Thymus (tissue), 11 donors: Measurements from ENCODE around the gene SATB2. TPM values are rescaled to one million over a fixed set of nuclear protein-coding genes. Genes with fewer than 3 reads are reported as not detected.

ENCODE experiments used
- DNase-seq, 9 donors: peaks; one replicate each; pipeline ENCODE4 v3.0.0-alpha.2; 2013; ENCODE audit warnings: low spot score in 9 of 9, low read depth in 6 of 9, missing footprints in 1 of 9
- H3K27ac ChIP-seq, 2 donors: one replicate each; pipeline ENCODE4 v1.5.1; 2013; ENCODE audit warnings: control low read depth in 1 of 2, low read depth in 1 of 2, low read length in 1 of 2, mild to moderate bottlenecking in 1 of 2, moderate library complexity in 1 of 2
- H3K27me3 ChIP-seq, 2 donors: one replicate each; pipeline ENCODE4 v1.5.1; 2013; ENCODE audit warnings: low read length in 1 of 2; ENCODE audit not compliant: control insufficient read depth in 2 of 2, insufficient read depth in 1 of 2
- H3K36me3 ChIP-seq, 2 donors: one replicate each; pipeline ENCODE4 v1.5.1; 2013; ENCODE audit warnings: low read length in 1 of 2, mild to moderate bottlenecking in 1 of 2, moderate library complexity in 1 of 2; ENCODE audit not compliant: control insufficient read depth in 2 of 2, insufficient read depth in 2 of 2
- H3K4me1 ChIP-seq, 2 donors: one replicate each; pipeline ENCODE4 v1.5.1; 2013; ENCODE audit warnings: low read length in 2 of 2; ENCODE audit not compliant: control insufficient read depth in 2 of 2, insufficient read depth in 2 of 2
- H3K4me3 ChIP-seq, 2 donors: one replicate each; pipeline ENCODE4 v1.5.1; 2013; ENCODE audit warnings: low read length in 2 of 2, control low read depth in 1 of 2, mild to moderate bottlenecking in 1 of 2
- H3K9me3 ChIP-seq, 2 donors: one replicate each; pipeline ENCODE4 v1.5.1; 2013; ENCODE audit warnings: low read length in 1 of 2, mild to moderate bottlenecking in 1 of 2; ENCODE audit not compliant: control insufficient read depth in 2 of 2, insufficient read depth in 1 of 2
- WGBS: extraction: QIAGEN DNeasy Blood & Tissue Kit; methylation state at CpG from one replicate; pipeline ENCODE4 v1.1.7; 2013; 5-methylcytosine and 5-hydroxymethylcytosine counted together
- polyA plus RNA-seq: library from polyadenylated mRNA; stranded (reverse); fragments of 200-250 nt; gene quantifications from one replicate; pipeline ENCODE4 v1.2.3, GENCODE V29; 2013
- total RNA-seq: library from RNA; stranded (reverse); fragments of 120-200 nt; gene quantifications from one replicate; pipeline ENCODE4 v1.2.4, GENCODE V29; 2013
- donor health status: healthy.

The SATB2 gene
- total and polyA plus RNA-seq, 2 donors = 0.38 to 0.73 TPM

GRCh38 chr2:199302851-199303250 is 154.9 kb downstream of the SATB2 start:
- no peaks in the 10 kb centered on the region for H3K9me3 ChIP-seq
- no peaks in the 10 kb centered on the region for H3K36me3 ChIP-seq
- WGBS = 87% methylated on average over 4 of the region's 4 CpGs
- no peaks in the 10 kb centered on the region for H3K27me3 ChIP-seq
- no peak overlapping the region for H3K27ac ChIP-seq
- H3K4me3 ChIP-seq = no peak overlapping the region
- H3K4me1 ChIP-seq = no peaks in the 10 kb centered on the region
- DNase-seq = no peak

- Histone ChIP-seq H3K36me3 (no peaks in the 10 kb centered on the region), H3K9me3 (no peaks in the 10 kb centered on the region)
Observed at GRCh38 chr2:199288424-199288823, 169.3 kb downstream of the SATB2 start.

GRCh38 chr2:199282309-199282708 is 175.4 kb downstream of the SATB2 start:
- Histone ChIP-seq H3K27ac (no peak overlapping the region), H3K4me3 (no peak overlapping the region), H3K27me3 (no peaks in the 10 kb centered on the region), H3K9me3 (no peaks in the 10 kb centered on the region), H3K4me1 (no peaks in the 10 kb centered on the region), H3K36me3 (no peaks in the 10 kb centered on the region)
- 88% methylated on average over 3 of the region's 3 CpGs for WGBS
- no peak for DNase-seq

More at GRCh38 chr2:199288424-199288823, 169.3 kb downstream of the SATB2 start:
- H3K4me3 ChIP-seq = no peak overlapping the region
- DNase-seq = no peak
- no peaks in the 10 kb centered on the region for H3K4me1 ChIP-seq
- no peak overlapping the region for H3K27ac ChIP-seq
- no peaks in the 10 kb centered on the region for H3K27me3 ChIP-seq

GRCh38 chr2:199279146-199279545 is 178.6 kb downstream of the SATB2 start:
- Histone ChIP-seq H3K4me3 (no peak overlapping the region), H3K9me3 (no peaks in the 10 kb centered on the region), H3K27me3 (no peaks in the 10 kb centered on the region), H3K4me1 (no peaks in the 10 kb centered on the region), H3K36me3 (no peaks in the 10 kb centered on the region), H3K27ac (no peak overlapping the region)
- DNase-seq = no peak

- WGBS = 84% methylated on average over 5 of the region's 5 CpGs
- Histone ChIP-seq H3K27me3 (no peaks in the 10 kb centered on the region), H3K4me3 (no peak overlapping the region), H3K9me3 (no peaks in the 10 kb centered on the region), H3K36me3 (no peaks in the 10 kb centered on the region), H3K27ac (no peak overlapping the region), H3K4me1 (no peaks in the 10 kb centered on the region)
- no peak for DNase-seq
Observed at GRCh38 chr2:199278099-199278498, 179.6 kb downstream of the SATB2 start.

- DNase-seq = no peak
- H3K27me3 ChIP-seq = no peaks in the 10 kb centered on the region
- no peaks in the 10 kb centered on the region for H3K4me1 ChIP-seq
- peaks cover 0 to 4% of the 10 kb centered on the region in 2 donors for H3K9me3 ChIP-seq
- 85% methylated on average over 1 of the region's 1 CpG for WGBS
- H3K4me3 ChIP-seq = no peak overlapping the region
- no peak overlapping the region for H3K27ac ChIP-seq
- H3K36me3 ChIP-seq = no peaks in the 10 kb centered on the region
Observed at GRCh38 chr2:199273042-199273511, 184.7 kb downstream of the SATB2 start.

- H3K9me3 ChIP-seq = peaks cover 0 to 5% of the 10 kb centered on the region in 2 donors
- H3K4me3 ChIP-seq = no peak overlapping the region
- H3K27ac ChIP-seq = no peak overlapping the region
- no peaks in the 10 kb centered on the region for H3K4me1 ChIP-seq
- no peak for DNase-seq
- no peaks in the 10 kb centered on the region for H3K36me3 ChIP-seq
- no peaks in the 10 kb centered on the region for H3K27me3 ChIP-seq
Observed at GRCh38 chr2:199261936-199262335, 195.8 kb downstream of the SATB2 start.

GRCh38 chr2:199261239-199261638 is 196.5 kb downstream of the SATB2 start:
- Histone ChIP-seq H3K27ac (no peak overlapping the region), H3K9me3 (peaks cover 0 to 5% of the 10 kb centered on the region in 2 donors), H3K27me3 (no peaks in the 10 kb centered on the region), H3K4me3 (no peak overlapping the region), H3K4me1 (no peaks in the 10 kb centered on the region), H3K36me3 (no peaks in the 10 kb centered on the region)
- WGBS = 71% methylated on average over 1 of the region's 1 CpG
- no peak for DNase-seq

- no peak overlapping the region for H3K4me3 ChIP-seq
- H3K9me3 ChIP-seq = peaks cover 0 to 5% of the 10 kb centered on the region in 2 donors
- WGBS = 96% methylated on average over 2 of the region's 2 CpGs
- no peaks in the 10 kb centered on the region for H3K36me3 ChIP-seq
- no peaks in the 10 kb centered on the region for H3K4me1 ChIP-seq
- no peaks in the 10 kb centered on the region for H3K27me3 ChIP-seq
- no peak overlapping the region for H3K27ac ChIP-seq
- no peak for DNase-seq
Observed at GRCh38 chr2:199259671-199260070, 198.1 kb downstream of the SATB2 start.

GRCh38 chr2:199258291-199258690 is 199.4 kb downstream of the SATB2 start:
- Histone ChIP-seq H3K4me3 (no peak overlapping the region), H3K36me3 (no peaks in the 10 kb centered on the region), H3K9me3 (peaks cover 0 to 2% of the 10 kb centered on the region in 2 donors), H3K4me1 (no peaks in the 10 kb centered on the region), H3K27me3 (no peaks in the 10 kb centered on the region), H3K27ac (no peak overlapping the region)
- no peak for DNase-seq
